K562 (cell line): Measurements from ENCODE around the gene ZBTB46. TPM values are rescaled to one million over a fixed set of nuclear protein-coding genes. Genes with fewer than 3 reads are reported as not detected.
A peak's percentile ranks its signal among the peaks of the same experiment; 100 is the strongest.

ENCODE experiments used
- CCNT2 ChIP-seq: IDR thresholded peaks from 2 replicates; pipeline ENCODE4 v1.6.1; 2011; ENCODE audit warnings: borderline replicate concordance, low read depth, mild to moderate bottlenecking, moderate library complexity, mixed read lengths, low read length; ENCODE audit not compliant: insufficient read length; ENCODE audit errors: extremely low read depth
- CHD7 ChIP-seq: fragments of 200-600 bp; sonication (generic); IDR thresholded peaks from one replicate; pipeline ENCODE4 v1.6.1; 2012; ENCODE audit warnings: mild to moderate bottlenecking, low read depth, low read length, inconsistent platforms
- SRSF7 ChIP-seq: fragments of 200-400 bp; formaldehyde crosslinking; optimal IDR thresholded peaks from 2 replicates; pipeline ENCODE3; 2017; ENCODE audit warnings: mild to moderate bottlenecking, low read depth, low read length
- TFAM ChIP-seq: fragments of 250-450 bp; sonication (Bioruptor Pico); conservative IDR thresholded peaks from 2 replicates; pipeline ENCODE4 v1.5.0; 2021; ENCODE audit warnings: mild to moderate bottlenecking, moderate library complexity
- VEZF1 ChIP-seq: fragments of 200-800 bp; sonication (Bioruptor generic); IDR thresholded peaks from 2 replicates; pipeline ENCODE4 v1.6.1; 2017; ENCODE audit warnings: missing genetic modification characterization, missing compliant biosample characterization
- ZBTB7A ChIP-seq: IDR thresholded peaks from 2 replicates; pipeline ENCODE4 v1.6.1; 2011; ENCODE audit warnings: low read depth, mild to moderate bottlenecking, low read length, moderate library complexity, borderline replicate concordance; ENCODE audit not compliant: control insufficient read depth
- ZNF197 ChIP-seq: fragments of 200-800 bp; sonication (Bioruptor generic); IDR thresholded peaks from 2 replicates; pipeline ENCODE4 v1.6.1; 2016; ENCODE audit warnings: low read depth, missing genetic modification characterization, missing compliant biosample characterization
- ZNF395 ChIP-seq: fragments of 200-800 bp; sonication (Bioruptor generic); IDR thresholded peaks from 2 replicates; pipeline ENCODE4 v1.6.1; 2017; ENCODE audit warnings: missing genetic modification characterization, missing compliant biosample characterization
- ZNF766 ChIP-seq: fragments of 200-800 bp; sonication (Bioruptor generic); conservative IDR thresholded peaks from 2 replicates; pipeline ENCODE4 v1.6.1; 2016; ENCODE audit warnings: missing genetic modification characterization, missing compliant biosample characterization
- polyA plus RNA-seq, 8 experiments: library from polyadenylated mRNA; depleted of rRNA in 4 of 8; stranded (reverse) in 5 of 8; unstranded in 3 of 8; fragments of >200 nt; fragmentation: Nextera tagmentation in 2 of 8; fragmentation: Illumina TruSeq in 1 of 8; extraction: Ambion mirVana in 2 of 8; extraction: Trizol in 1 of 8; gene quantifications; 2 replicates each; pipeline versions ENCODE4 v1.2.1 to v1.2.3, GENCODE V29; 2011 to 2014; ENCODE audit warnings: inconsistent platforms in 1 of 8, missing spikeins in 1 of 8
- total RNA-seq, 7 experiments: library from RNA; depleted of rRNA in 6 of 7; stranded (reverse); fragments of >200 nt in 6 of 7; fragmentation: Illumina TruSeq in 2 of 7; extraction: Trizol in 2 of 7; gene quantifications; 2 replicates each; pipeline versions ENCODE4 v1.2.1 to v1.2.3, GENCODE V29; 2011 to 2021; ENCODE audit warnings: low replicate concordance in 1 of 7

The ZBTB46 gene
- total and polyA plus RNA-seq, 9 of the 15 experiments (the other 6 are each of a cell fraction or from before 2014, with no cell fraction given), result 0.29 to 4.1 (median 1.1) TPM

- TF ChIP-seq CHD7 (no peak), ZNF395 (CRISPR knock-in tag) (peak; percentile 54; the same call in 1 of the 2 replicates), VEZF1 (CRISPR knock-in tag) (peak; percentile 74), SRSF7 (no peak), ZNF766 (0 out of 2 replicates have a peak, but pooled peaks have one; percentile 38), CCNT2 (peak; percentile 14), ZBTB7A (peak; percentile 93), ZNF197 (CRISPR knock-in tag) (0 out of 2 replicates have a peak, but pooled peaks have one; percentile 46), TFAM (CRISPR knock-in tag) (no peak)
These were observed at the start of gene ZBTB46 (continued) for GRCh38 chr20:63830841-63831588.
